SK-N-SH treated with all-trans-retinoic acid at 6 μM for 48 hours (cell line): ENCODE data around the gene DAW1.

Source experiments
- ARNTL ChIP-seq: fragments of 450-650 bp; formaldehyde crosslinking; IDR thresholded peaks from 2 replicates; pipeline ENCODE4 v1.5.0; 2020; ENCODE audit warnings: low read depth, mild to moderate bottlenecking, moderate library complexity, borderline replicate concordance
- CSDC2 ChIP-seq: fragments of 250-450 bp; sonication (Bioruptor Pico); IDR thresholded peaks from 2 replicates; pipeline ENCODE4 v1.5.0; 2020; ENCODE audit warnings: mild to moderate bottlenecking, moderate library complexity
- GLIS3 ChIP-seq: fragments of 250-450 bp; sonication (Bioruptor Pico); IDR thresholded peaks from 2 replicates; pipeline ENCODE4 v1.5.0; 2020; ENCODE audit warnings: mild to moderate bottlenecking, moderate library complexity
- PATZ1 ChIP-seq: fragments of 250-450 bp; sonication (Bioruptor Pico); IDR thresholded peaks from 2 replicates; pipeline ENCODE4 v1.8.0; 2020; ENCODE audit warnings: mild to moderate bottlenecking, moderate library complexity, borderline replicate concordance
- RARB ChIP-seq: fragments of 250-450 bp; sonication (Bioruptor Pico); IDR thresholded peaks from 2 replicates; pipeline ENCODE4 v1.8.0; 2021; ENCODE audit warnings: mild to moderate bottlenecking, moderate library complexity
- ZFP3 ChIP-seq: fragments of 250-450 bp; sonication (Bioruptor Pico); IDR thresholded peaks from 2 replicates; pipeline ENCODE4 v1.5.0; 2020; ENCODE audit warnings: mild to moderate bottlenecking, moderate library complexity
- ZFP30 ChIP-seq: fragments of 450-650 bp; formaldehyde crosslinking; IDR thresholded peaks from 2 replicates; pipeline ENCODE4 v1.5.0; 2022; ENCODE audit warnings: mild to moderate bottlenecking, moderate library complexity
- ZNF565 ChIP-seq: fragments of 450-650 bp; formaldehyde crosslinking; conservative IDR thresholded peaks from 2 replicates; pipeline ENCODE4 v1.5.0; 2020; ENCODE audit warnings: low read depth, mild to moderate bottlenecking, moderate library complexity
- ZNF8 ChIP-seq: fragments of 450-650 bp; formaldehyde crosslinking; IDR thresholded peaks from 2 replicates; pipeline ENCODE4 v1.5.0; 2020; ENCODE audit warnings: mild to moderate bottlenecking, moderate library complexity

- TF ChIP-seq ZFP3 (no peak), ZNF8 (CRISPR knock-in tag) (no peak), ZFP30 (no peak), ZNF565 (CRISPR knock-in tag) (no peak), RARB (no peak), CSDC2 (CRISPR knock-in tag) (no peak), GLIS3 (CRISPR knock-in tag) (no peak), ARNTL (CRISPR knock-in tag) (no peak), PATZ1 (no peak)
Observed at GRCh38 chr2:227848586-227848985, 22.8 kb upstream of the DAW1 start.
